KOPT-K1 (cell line): ENCODE data around the gene RAI1.
"Not testable (repeated sequence)": the region's sequence is repeated elsewhere in the genome, so short reads cannot be mapped to it uniquely, and the experiment has no call there.

ENCODE experiments used
- H3K27ac ChIP-seq: fragments of 200-600 bp; sonication (generic); 2 replicates; pipeline ENCODE4 v1.5.1; 2016; ENCODE audit warnings: antibody characterized with exemption, mild to moderate bottlenecking, low read depth, low read length; ENCODE audit not compliant: poor library complexity, severe bottlenecking
- H3K36me3 ChIP-seq: fragments of 200-600 bp; sonication (generic); 2 replicates; pipeline ENCODE4 v1.5.1; 2017; ENCODE audit warnings: antibody characterized with exemption, mild to moderate bottlenecking, low read length, moderate library complexity; ENCODE audit not compliant: insufficient read depth
- H3K9me3 ChIP-seq: fragments of 200-600 bp; sonication (generic); 2 replicates; pipeline ENCODE4 v1.5.1; 2017; ENCODE audit warnings: antibody characterized with exemption, low read length, mild to moderate bottlenecking; ENCODE audit not compliant: insufficient read depth, poor library complexity, severe bottlenecking

The RAI1 gene

GRCh38 chr17:17682737-17683680, 1.8 kb downstream of the RAI1 start:
- Histone ChIP-seq H3K9me3 (no peaks in the 10 kb centered on the region), H3K36me3 (peaks cover 8% of the 10 kb centered on the region; the same call in 1 of the 2 replicates), H3K27ac (peak overlapping the region; percentile 92)

- H3K27ac ChIP-seq: peak overlapping the region; percentile 92
- peaks cover 8% of the 10 kb centered on the region; the same call in 1 of the 2 replicates for H3K36me3 ChIP-seq
- H3K9me3 ChIP-seq: no peaks in the 10 kb centered on the region
These were observed 2.6 kb downstream of the RAI1 start for GRCh38 chr17:17683710-17684365.

- Histone ChIP-seq H3K9me3 (no peaks in the 10 kb centered on the region), H3K36me3 (peaks cover 8% of the 10 kb centered on the region; the same call in 1 of the 2 replicates), H3K27ac (no peak overlapping the region)
These were observed 3.9 kb downstream of the RAI1 start for GRCh38 chr17:17684906-17685774.

GRCh38 chr17:17685775-17686291, 4.6 kb downstream of the RAI1 start:
- H3K27ac ChIP-seq: no peak overlapping the region
- H3K36me3 ChIP-seq: peaks cover 8% of the 10 kb centered on the region; the same call in 1 of the 2 replicates
- H3K9me3 ChIP-seq: no peaks in the 10 kb centered on the region

- Histone ChIP-seq H3K9me3 (no peaks in the 10 kb centered on the region), H3K36me3 (peaks cover 8% of the 10 kb centered on the region; the same call in 1 of the 2 replicates), H3K27ac (no peak overlapping the region)
These were observed 8.1 kb downstream of the RAI1 start for GRCh38 chr17:17689312-17689711.

- not testable (repeated sequence) for H3K36me3 ChIP-seq, H3K9me3 ChIP-seq
- peak overlapping the region; percentile 74 for H3K27ac ChIP-seq
These were observed 9.0 kb downstream of the RAI1 start for GRCh38 chr17:17690233-17690632.

GRCh38 chr17:17691468-17692263, 10.4 kb downstream of the RAI1 start:
- H3K36me3 ChIP-seq: no peaks in the 10 kb centered on the region
- no peaks in the 10 kb centered on the region for H3K9me3 ChIP-seq
- peak overlapping the region; percentile 74 for H3K27ac ChIP-seq

- peak overlapping the region; percentile 74 for H3K27ac ChIP-seq
- no peaks in the 10 kb centered on the region for H3K36me3 ChIP-seq
- no peaks in the 10 kb centered on the region for H3K9me3 ChIP-seq
These were observed 11.3 kb downstream of the RAI1 start for GRCh38 chr17:17692353-17693252.

GRCh38 chr17:17693253-17694168, 12.3 kb downstream of the RAI1 start:
- H3K36me3 ChIP-seq: no peaks in the 10 kb centered on the region
- H3K27ac ChIP-seq: peak overlapping the region; percentile 74
- H3K9me3 ChIP-seq: no peaks in the 10 kb centered on the region

- H3K27ac ChIP-seq: peak overlapping the region; percentile 74
- no peaks in the 10 kb centered on the region for H3K9me3 ChIP-seq
- no peaks in the 10 kb centered on the region for H3K36me3 ChIP-seq
These were observed 13.2 kb downstream of the RAI1 start for GRCh38 chr17:17694169-17695081.

GRCh38 chr17:17696085-17696484, 14.8 kb downstream of the RAI1 start:
- peak overlapping the region; percentile 74 for H3K27ac ChIP-seq
- H3K36me3 ChIP-seq: no peaks in the 10 kb centered on the region

More at GRCh38 chr17:17696085-17696484, 14.8 kb downstream of the RAI1 start:
- H3K9me3 ChIP-seq: no peaks in the 10 kb centered on the region
